Sigmoid colon (tissue), 7 donors: ENCODE results near the gene RAP1B. TPM values are rescaled to one million over a fixed set of nuclear protein-coding genes. Genes with fewer than 3 reads are reported as not detected.
A peak's percentile ranks its signal among the peaks of the same experiment; 100 is the strongest.

ENCODE experiments used
- DNase-seq: peaks from one replicate; pipeline ENCODE4 v3.0.0-alpha.2; 2019
- H3K27ac ChIP-seq, 4 donors: fragments of 200-600 bp; sonication (generic); one replicate each; pipeline ENCODE4 v1.5.1; 2016 to 2019; ENCODE audit warnings: mild to moderate bottlenecking in 1 of 4
- H3K27me3 ChIP-seq, 3 donors: fragments of 200-600 bp; sonication (generic); one replicate each; pipeline ENCODE4 v1.5.1; 2019; ENCODE audit warnings: mild to moderate bottlenecking in 1 of 3
- H3K36me3 ChIP-seq, 4 donors: fragments of 200-600 bp; sonication (generic); one replicate each; pipeline ENCODE4 v1.5.1; 2016 to 2019
- H3K4me1 ChIP-seq, 4 donors: fragments of 200-600 bp; sonication (generic); one replicate each; pipeline ENCODE4 v1.5.1; 2017 to 2019
- H3K4me3 ChIP-seq, 4 donors: fragments of 200-600 bp; sonication (generic); one replicate each; pipeline ENCODE4 v1.5.1; 2017 to 2019; ENCODE audit warnings: mild to moderate bottlenecking in 2 of 4, moderate library complexity in 1 of 4
- H3K9me3 ChIP-seq, 4 donors: fragments of 200-600 bp in 3 of 4; sonication (generic) in 3 of 4; one replicate each; pipeline versions ENCODE4 v1.5.1 to v1.6.1; 2013 to 2019
- EP300 ChIP-seq, 4 donors: sonication (generic); formaldehyde crosslinking; IDR thresholded peaks; one replicate each; pipeline ENCODE4 v1.6.1; 2017; ENCODE audit warnings: antibody characterized with exemption in 4 of 4
- POLR2A ChIP-seq, 2 donors: fragments of 450-650 bp; IDR thresholded peaks; one replicate each; pipeline ENCODE4 v1.6.1; 2016; ENCODE audit warnings: antibody characterized with exemption in 2 of 2, mild to moderate bottlenecking in 2 of 2, moderate library complexity in 2 of 2
- POLR2AphosphoS5 ChIP-seq, 4 donors: sonication (generic); formaldehyde crosslinking; IDR thresholded peaks; one replicate each; pipeline ENCODE4 v1.6.1; 2017; ENCODE audit warnings: antibody characterized with exemption in 4 of 4
- WGBS, 2 donors: extraction: QIAGEN DNeasy Blood & Tissue Kit; methylation state at CpG; one replicate each; pipeline ENCODE4 v1.1.7; 2013; 5-methylcytosine and 5-hydroxymethylcytosine counted together
- intact Hi-C: fragments of 100-400 bp; cut with DNase I; formaldehyde crosslinking; loops from one replicate; pipeline ENCODE4 v1.15.1; 2023
- polyA plus RNA-seq, 3 donors: library from polyadenylated mRNA; stranded (reverse); fragments of 200-250 nt; gene quantifications; one replicate each; pipeline ENCODE4 v1.2.3, GENCODE V29; 2013
- total RNA-seq, 4 donors: library from RNA; depleted of rRNA; stranded (reverse); fragments of >200 nt; gene quantifications; one replicate each; pipeline ENCODE4 v1.1.0, GENCODE V29; 2016
- TF ChIP-seq, protein P1 (sequence below), 4 experiments: fragments of 450-650 bp in 3 of 4; fragments of 200-600 bp in 1 of 4; IDR thresholded peaks; one replicate each; pipeline ENCODE4 v1.5.1; 2016 to 2019; ENCODE audit warnings: antibody characterized with exemption in 4 of 4, mild to moderate bottlenecking in 3 of 4, moderate library complexity in 2 of 4
- donor health status: healthy with polysubstance abuse.
- donor health status: Bipolar disorder and iron deficiency.
- donor health status: healthy.

The RAP1B gene
- total and polyA plus RNA-seq, 7 donors: 146 to 258 (median 213) TPM

DNA sequence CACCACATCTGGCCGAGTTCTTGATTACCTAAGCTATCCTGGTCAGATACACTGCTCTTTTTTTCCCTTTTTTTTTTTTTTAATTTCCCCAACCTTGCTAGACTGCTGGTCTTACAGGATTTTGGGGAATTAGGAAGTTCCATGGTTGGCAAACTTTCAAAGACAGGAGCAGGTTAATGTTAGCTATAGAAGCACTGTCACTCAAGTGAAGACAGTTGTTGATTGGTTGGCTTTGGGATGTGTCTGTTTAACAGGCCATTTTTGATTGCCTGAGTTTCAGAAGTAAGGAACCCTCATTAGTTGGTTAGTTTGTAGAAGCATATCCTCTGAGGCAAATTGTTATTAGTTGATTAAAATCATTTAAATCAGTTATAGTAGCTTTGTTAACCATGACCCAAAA, 36.8 kb downstream of the RAP1B start:
- Histone ChIP-seq H3K4me3 (no peak overlapping the region), H3K9me3 (no peaks in the 10 kb centered on the region), H3K27ac (peak overlapping the region in 2 of 4 donors; percentile 39 to 47), H3K4me1 (peaks cover 0 to 61% (median 25%) of the 10 kb centered on the region in 4 donors), H3K36me3 (peaks cover 0 to 34% (median 16%) of the 10 kb centered on the region in 4 donors), H3K27me3 (no peaks in the 10 kb centered on the region)
- TF ChIP-seq POLR2AphosphoS5 (IDR thresholded peaks at IDR 0.05): no peak
- TF ChIP-seq EP300 (IDR thresholded peaks at IDR 0.05): no peak
- TF ChIP-seq POLR2A (IDR thresholded peaks at IDR 0.05): no peak
- TF ChIP-seq, protein P1, sequence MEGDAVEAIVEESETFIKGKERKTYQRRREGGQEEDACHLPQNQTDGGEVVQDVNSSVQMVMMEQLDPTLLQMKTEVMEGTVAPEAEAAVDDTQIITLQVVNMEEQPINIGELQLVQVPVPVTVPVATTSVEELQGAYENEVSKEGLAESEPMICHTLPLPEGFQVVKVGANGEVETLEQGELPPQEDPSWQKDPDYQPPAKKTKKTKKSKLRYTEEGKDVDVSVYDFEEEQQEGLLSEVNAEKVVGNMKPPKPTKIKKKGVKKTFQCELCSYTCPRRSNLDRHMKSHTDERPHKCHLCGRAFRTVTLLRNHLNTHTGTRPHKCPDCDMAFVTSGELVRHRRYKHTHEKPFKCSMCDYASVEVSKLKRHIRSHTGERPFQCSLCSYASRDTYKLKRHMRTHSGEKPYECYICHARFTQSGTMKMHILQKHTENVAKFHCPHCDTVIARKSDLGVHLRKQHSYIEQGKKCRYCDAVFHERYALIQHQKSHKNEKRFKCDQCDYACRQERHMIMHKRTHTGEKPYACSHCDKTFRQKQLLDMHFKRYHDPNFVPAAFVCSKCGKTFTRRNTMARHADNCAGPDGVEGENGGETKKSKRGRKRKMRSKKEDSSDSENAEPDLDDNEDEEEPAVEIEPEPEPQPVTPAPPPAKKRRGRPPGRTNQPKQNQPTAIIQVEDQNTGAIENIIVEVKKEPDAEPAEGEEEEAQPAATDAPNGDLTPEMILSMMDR (IDR thresholded peaks at IDR 0.05): no peak
- intact Hi-C loops: no loop called here
- no peak for DNase-seq
- 82 to 84% methylated on average over 1 of the region's 1 CpG for WGBS, 2 donors

DNA sequence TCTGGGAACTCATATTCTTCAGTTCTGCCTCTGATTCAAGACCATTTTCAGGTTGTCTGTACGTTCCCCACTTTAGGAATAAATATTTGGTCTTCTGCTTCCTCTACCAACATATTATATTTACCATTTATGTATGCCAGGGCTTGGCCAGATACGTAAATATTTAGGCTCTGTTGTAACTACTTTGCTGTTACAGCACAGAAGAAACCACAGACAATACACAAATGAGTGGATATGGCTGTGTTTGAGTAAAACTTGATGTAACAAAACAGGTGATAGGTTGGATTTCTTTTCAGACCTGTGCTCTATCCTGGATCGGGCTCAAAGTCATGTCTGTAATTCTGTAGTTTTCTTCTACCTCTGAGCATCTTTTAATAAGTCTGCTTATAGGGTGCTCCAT, 37.5 kb downstream of the RAP1B start:
- peaks cover 0 to 41% (median 21%) of the 10 kb centered on the region in 4 donors for H3K36me3 ChIP-seq
- H3K27ac ChIP-seq: peak overlapping the region in 2 of 4 donors; percentile 39 to 47
- TF ChIP-seq EP300 (IDR thresholded peaks at IDR 0.05) (no peak), POLR2AphosphoS5 (IDR thresholded peaks at IDR 0.05) (no peak), POLR2A (IDR thresholded peaks at IDR 0.05) (no peak)
- TF ChIP-seq, protein P1 (IDR thresholded peaks at IDR 0.05): no peak
- no peak for DNase-seq
- no peaks in the 10 kb centered on the region for H3K9me3 ChIP-seq
- intact Hi-C loops: no loop called here
- no peak overlapping the region for H3K4me3 ChIP-seq
- H3K4me1 ChIP-seq: peaks cover 0 to 55% (median 21%) of the 10 kb centered on the region in 4 donors
- no peaks in the 10 kb centered on the region for H3K27me3 ChIP-seq
- 57 to 65% methylated on average over 3 of the region's 3 CpGs for WGBS, 2 donors

DNA sequence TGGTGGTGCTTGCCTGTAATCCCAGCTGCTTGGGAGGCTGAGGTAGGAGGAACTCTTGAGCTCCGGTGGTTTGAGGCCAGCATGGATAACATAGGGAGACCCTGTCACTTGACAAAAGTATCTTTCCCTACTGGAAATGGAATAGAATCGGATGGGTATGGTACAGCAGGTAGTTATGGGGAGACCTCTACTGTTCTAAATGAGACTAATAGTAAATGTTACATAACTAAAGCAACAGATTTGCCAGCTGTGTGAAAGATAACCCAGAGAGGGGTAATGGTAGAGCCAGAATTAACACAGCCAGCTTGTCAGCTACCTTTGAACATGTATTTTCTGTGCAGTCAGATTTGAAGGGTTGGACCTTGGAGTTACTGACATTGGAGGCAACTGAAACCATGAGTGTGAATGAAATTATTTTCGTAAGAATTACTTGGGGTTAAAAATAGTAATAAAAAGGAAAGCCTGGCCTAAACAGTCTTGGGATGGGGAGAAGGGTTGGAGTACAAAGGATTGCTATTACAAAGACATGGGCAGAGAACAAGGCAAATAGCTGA, 54.4 kb downstream of the RAP1B start:
- Histone ChIP-seq H3K9me3 (no peaks in the 10 kb centered on the region), H3K4me1 (peaks cover 0 to 7% (median 0%) of the 10 kb centered on the region in 4 donors), H3K27ac (peak overlapping the region in 1 of 4 donors; percentile 20), H3K27me3 (no peaks in the 10 kb centered on the region), H3K4me3 (no peak overlapping the region), H3K36me3 (peaks cover 0 to 31% (median 5%) of the 10 kb centered on the region in 4 donors)
- no peak for DNase-seq
- WGBS, 2 donors: 85 to 86% methylated on average over 3 of the region's 3 CpGs
- intact Hi-C loops: loop anchor here (5.0 kb wide), 1 partner anchor 308 kb away; no protein-coding TSS in a partner anchor
- peak in 2 of 4 donors; percentile 10 to 20 for TF ChIP-seq POLR2AphosphoS5 (IDR thresholded peaks at IDR 0.05)
- TF ChIP-seq EP300 (IDR thresholded peaks at IDR 0.05): no peak

DNA sequence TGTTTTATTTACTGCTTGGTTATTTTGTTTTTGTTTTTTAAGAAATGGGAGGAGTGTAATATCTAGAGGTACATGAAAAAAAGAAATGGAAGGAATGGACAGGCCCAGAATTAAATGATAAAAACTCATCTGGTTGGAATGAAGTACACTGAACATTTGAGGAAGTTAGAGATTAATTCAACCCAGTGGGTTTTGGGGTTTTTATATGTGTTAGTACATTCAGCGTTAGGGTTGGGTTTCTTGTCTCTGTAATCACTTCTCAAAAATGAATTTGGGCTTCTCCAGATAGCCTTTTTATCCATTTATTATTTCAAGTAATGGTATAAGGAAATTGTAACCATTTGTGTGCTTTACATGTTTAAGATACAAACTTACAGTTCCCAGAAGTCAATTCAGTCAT, 56.6 kb downstream of the RAP1B start:
- TF ChIP-seq, protein P1 (IDR thresholded peaks at IDR 0.05): no peak
- TF ChIP-seq POLR2AphosphoS5 (IDR thresholded peaks at IDR 0.05) (no peak), POLR2A (IDR thresholded peaks at IDR 0.05) (no peak), EP300 (IDR thresholded peaks at IDR 0.05) (no peak)
- no peak for DNase-seq
- H3K9me3 ChIP-seq: no peaks in the 10 kb centered on the region
- H3K27me3 ChIP-seq: no peaks in the 10 kb centered on the region
- WGBS, 2 donors: 55 to 91% methylated on average over 1 of the region's 1 CpG
- peaks cover 0 to 7% (median 0%) of the 10 kb centered on the region in 4 donors for H3K4me1 ChIP-seq
- no peak overlapping the region for H3K4me3 ChIP-seq
- H3K27ac ChIP-seq: no peak overlapping the region
- H3K36me3 ChIP-seq: peaks cover 0 to 13% (median 2%) of the 10 kb centered on the region in 4 donors
- intact Hi-C loops: loop anchor here (5.0 kb wide), 1 partner anchor 310 kb away; no protein-coding TSS in a partner anchor

DNA sequence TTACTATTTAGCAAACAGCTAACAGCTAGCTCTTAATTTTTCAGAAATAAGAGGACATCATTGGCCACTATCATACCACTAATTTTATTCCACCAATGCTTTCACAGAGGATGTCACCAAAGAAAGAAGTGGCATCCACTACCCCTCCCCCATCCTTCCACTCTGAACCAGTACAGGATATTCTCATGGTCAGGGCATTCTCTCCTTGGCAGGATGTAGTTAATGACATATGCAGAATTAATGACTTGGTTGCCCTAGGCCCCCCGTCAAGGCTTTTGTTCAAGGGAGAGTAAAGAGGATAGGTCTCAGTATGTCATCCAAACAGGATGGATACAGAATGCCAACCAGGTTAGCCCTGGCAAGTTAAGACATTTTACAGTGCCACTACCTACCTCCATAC, 57.2 kb downstream of the RAP1B start:
- TF ChIP-seq POLR2AphosphoS5 (IDR thresholded peaks at IDR 0.05) (peak in 1 of 4 donors; percentile 24), POLR2A (IDR thresholded peaks at IDR 0.05) (no peak)
- Histone ChIP-seq H3K9me3 (no peaks in the 10 kb centered on the region), H3K4me3 (no peak overlapping the region), H3K36me3 (peaks cover 0 to 7% (median 2%) of the 10 kb centered on the region in 4 donors), H3K27ac (no peak overlapping the region), H3K27me3 (no peaks in the 10 kb centered on the region), H3K4me1 (peaks cover 0 to 7% (median 0%) of the 10 kb centered on the region in 4 donors)
- intact Hi-C loops: loop anchor here (5.0 kb wide), 1 partner anchor 311 kb away; no protein-coding TSS in a partner anchor
- no peak for DNase-seq
- whole genome bisulfite sequencing, 2 donors: 66 to 76% methylated on average over 1 of the region's 1 CpG
